Type B pancreatic cell (in vitro differentiated cells): Measurements from ENCODE around the gene UBE2F. TPM values are rescaled to one million over a fixed set of nuclear protein-coding genes. Genes with fewer than 3 reads are reported as not detected.
"Not testable (repeated sequence)": the region's sequence is repeated elsewhere in the genome, so short reads cannot be mapped to it uniquely, and the experiment has no call there.

Source experiments
- DNase-seq: peaks from one replicate; pipeline ENCODE4 v3.0.0; 2021; ENCODE audit warnings: mixed read lengths; ENCODE audit not compliant: unreplicated experiment; ENCODE audit errors: extremely low spot score
- H3K27ac Mint-ChIP-seq: 2 replicates; pipeline ENCODE4 v1.8.0; 2021; ENCODE audit warnings: mild to moderate bottlenecking, mixed read lengths
- H3K27me3 Mint-ChIP-seq: 2 replicates; pipeline ENCODE4 v1.8.0; 2021; ENCODE audit warnings: mixed read lengths
- H3K36me3 Mint-ChIP-seq: 2 replicates; pipeline ENCODE4 v1.8.0; 2021; ENCODE audit warnings: mixed read lengths
- H3K4me1 Mint-ChIP-seq: one replicate; pipeline ENCODE4 v1.8.0; 2021; ENCODE audit warnings: mixed read lengths; ENCODE audit not compliant: unreplicated experiment
- H3K4me3 Mint-ChIP-seq: 2 replicates; pipeline ENCODE4 v1.8.0; 2021; ENCODE audit warnings: mild to moderate bottlenecking, mixed read lengths
- H3K9me3 Mint-ChIP-seq: 2 replicates; pipeline ENCODE4 v1.8.0; 2021; ENCODE audit warnings: mixed read lengths
- CTCF ChIP-seq: fragments of 200-600 bp; sonication (generic); conservative IDR thresholded peaks from 2 replicates; pipeline ENCODE4 v1.5.0; 2021; ENCODE audit warnings: antibody characterized with exemption, mild to moderate bottlenecking
- total RNA-seq: library from RNA; stranded (reverse); gene quantifications from 2 replicates; pipeline ENCODE4 v1.2.1, GENCODE V29; 2021; ENCODE audit warnings: low replicate concordance

Gene UBE2F
- total RNA-seq, 1 donor from 2014 or later, result 43.1 TPM

DNA sequence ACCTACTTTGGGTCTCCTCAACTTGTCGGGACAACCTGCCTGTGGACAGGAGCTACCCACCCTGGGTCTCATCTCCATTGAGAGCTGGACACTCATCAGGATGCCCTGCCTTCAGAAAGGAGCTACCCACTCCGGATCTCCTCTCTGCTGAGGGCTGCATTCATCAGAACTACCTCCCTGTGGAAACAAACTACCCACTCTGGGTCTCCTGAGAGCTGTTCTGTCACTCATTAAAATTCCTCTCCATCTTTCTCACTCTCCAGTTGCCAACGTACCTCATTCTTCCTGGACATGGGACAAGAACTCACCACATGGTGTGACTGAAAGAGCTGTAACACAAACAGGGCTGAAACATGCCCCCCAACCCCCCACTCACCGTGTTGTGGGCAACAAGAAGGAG lies 22.5 kb upstream of the UBE2F start:
- Mint-ChIP-seq H3K4me3 (no peak overlapping the region), H3K4me1 (peaks cover 9% of the 10 kb centered on the region), H3K9me3 (peaks cover 13% of the 10 kb centered on the region), H3K27me3 (no peaks in the 10 kb centered on the region), H3K36me3 (no peaks in the 10 kb centered on the region), H3K27ac (no peak overlapping the region)
- DNase-seq, result no peak
- TF ChIP-seq CTCF, result no peak

DNA sequence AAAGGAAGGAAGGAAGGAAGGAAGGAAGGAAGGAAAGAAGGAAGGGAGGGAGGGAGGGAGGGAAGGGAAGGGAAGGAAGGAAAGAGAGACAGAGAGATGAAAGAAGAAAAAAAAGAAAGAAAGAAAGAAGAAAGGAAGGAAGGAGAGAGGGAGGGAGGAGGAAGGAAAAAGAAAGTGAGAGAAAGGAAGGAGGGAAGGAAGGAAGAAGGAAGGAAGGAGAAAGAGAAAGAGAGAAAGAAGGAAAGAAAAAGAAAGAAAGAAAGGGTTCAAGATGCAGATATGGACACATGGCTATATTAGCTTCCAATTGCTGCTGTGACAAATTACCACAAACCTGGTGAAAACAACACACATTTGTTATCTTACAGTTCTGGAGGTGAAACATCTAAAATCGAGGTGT lies 20.4 kb upstream of the UBE2F start:
- no peak for TF ChIP-seq CTCF
- Mint-ChIP-seq H3K4me1 (no peaks in the 10 kb centered on the region), H3K36me3 (no peaks in the 10 kb centered on the region), H3K4me3 (no peak overlapping the region), H3K9me3 (peaks cover 8% of the 10 kb centered on the region), H3K27me3 (no peaks in the 10 kb centered on the region), H3K27ac (no peak overlapping the region)
- no peak for DNase-seq

- H3K4me3 Mint-ChIP-seq, H3K9me3 Mint-ChIP-seq, H3K4me1 Mint-ChIP-seq, H3K27ac Mint-ChIP-seq, H3K36me3 Mint-ChIP-seq, DNase-seq: not testable (repeated sequence)
- peaks cover 24% of the 10 kb centered on the region for H3K27me3 Mint-ChIP-seq
Observed at GRCh38 chr2:237951354-237951753, 15.5 kb upstream of the UBE2F start.

DNA sequence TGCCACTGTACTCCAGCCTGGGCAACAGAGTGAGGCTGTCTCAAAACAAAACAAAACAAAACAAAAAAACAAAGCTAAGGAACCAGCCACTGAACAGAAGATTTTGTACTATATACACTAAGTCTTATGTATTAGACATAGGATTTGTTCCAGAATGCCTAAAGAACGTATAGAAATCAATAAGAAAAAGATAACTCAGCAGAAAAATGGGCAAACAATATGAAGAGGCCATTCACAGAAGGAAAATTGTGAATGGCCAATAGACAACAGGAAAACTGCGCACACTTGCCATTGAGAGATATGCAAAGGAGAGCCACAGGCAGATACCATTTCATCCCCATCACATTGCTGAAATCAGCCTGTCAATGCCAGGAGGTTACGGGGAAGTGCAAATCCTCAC lies 14.9 kb upstream of the UBE2F start:
- no peak overlapping the region for H3K4me3 Mint-ChIP-seq
- peaks cover 4% of the 10 kb centered on the region for H3K9me3 Mint-ChIP-seq
- no peaks in the 10 kb centered on the region for H3K36me3 Mint-ChIP-seq
- TF ChIP-seq CTCF, result no peak
- no peaks in the 10 kb centered on the region for H3K4me1 Mint-ChIP-seq
- no peak for DNase-seq
- H3K27me3 Mint-ChIP-seq, result peaks cover 27% of the 10 kb centered on the region
- no peak overlapping the region for H3K27ac Mint-ChIP-seq

DNA sequence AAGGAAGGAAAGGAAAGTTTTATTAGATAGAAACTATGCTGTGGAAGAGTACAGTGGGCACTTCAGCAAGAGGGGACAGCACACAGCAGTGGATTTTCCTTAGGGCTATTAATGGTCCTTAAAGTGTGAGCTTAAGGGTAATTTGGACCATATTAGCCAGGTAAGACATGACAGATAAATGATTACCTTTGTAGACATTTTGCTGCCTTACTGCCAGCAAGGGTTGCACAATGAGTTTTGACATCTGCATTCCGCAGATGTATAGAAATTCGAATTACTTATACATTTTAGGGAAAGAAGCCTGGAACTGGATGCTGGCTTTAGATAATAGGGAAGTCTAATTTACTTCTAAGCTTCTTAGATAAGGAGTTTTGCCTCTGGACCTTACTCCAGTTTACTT lies 14.0 kb upstream of the UBE2F start:
- H3K9me3 Mint-ChIP-seq, result no peaks in the 10 kb centered on the region
- H3K27me3 Mint-ChIP-seq, result peaks cover 37% of the 10 kb centered on the region
- no peak for TF ChIP-seq CTCF
- H3K36me3 Mint-ChIP-seq, result no peaks in the 10 kb centered on the region
- no peak for DNase-seq
- H3K4me1 Mint-ChIP-seq, result no peaks in the 10 kb centered on the region
- no peak overlapping the region for H3K27ac Mint-ChIP-seq
- H3K4me3 Mint-ChIP-seq, result no peak overlapping the region

DNA sequence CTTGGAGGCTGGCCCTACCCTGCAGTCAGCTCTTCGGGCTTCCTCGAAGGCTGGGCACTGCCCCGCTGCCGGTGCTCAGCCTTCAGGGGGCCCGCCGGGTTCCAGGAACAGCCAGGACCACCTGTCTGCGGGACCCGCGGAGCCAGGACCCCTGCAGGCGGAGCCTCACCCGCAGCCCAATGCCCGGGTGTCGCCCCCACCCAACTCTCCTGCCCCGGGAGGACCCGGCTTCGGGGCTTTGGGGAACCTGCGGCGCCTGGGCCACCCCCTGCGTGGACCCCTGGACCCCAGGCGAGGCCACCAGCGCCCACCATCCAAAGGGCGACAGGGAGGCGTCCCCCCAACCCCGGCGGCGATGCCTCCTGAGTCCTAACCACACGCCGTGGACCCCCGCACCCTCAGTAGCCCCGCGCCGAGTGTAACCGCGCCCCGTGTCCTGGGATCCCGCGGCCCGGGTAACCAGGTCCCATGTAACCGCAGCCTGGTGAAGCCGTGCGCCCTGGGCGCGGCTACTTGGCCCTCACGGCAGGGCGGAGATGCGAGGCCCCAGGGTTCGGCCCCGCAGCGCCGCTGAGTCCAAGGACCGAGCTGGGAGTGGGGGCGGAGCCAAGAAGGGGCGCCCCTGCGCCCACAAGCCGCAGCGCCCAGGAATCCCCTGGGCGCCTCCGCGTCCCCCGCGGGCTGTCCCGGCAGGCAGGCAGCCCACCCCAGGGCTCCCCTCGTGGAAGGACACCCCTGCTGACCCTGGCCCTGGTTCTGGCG lies 11.0 kb upstream of the UBE2F start:
- TF ChIP-seq CTCF, result no peak
- DNase-seq, result no peak
- Mint-ChIP-seq H3K4me1 (no peaks in the 10 kb centered on the region), H3K27ac (no peak overlapping the region), H3K36me3 (no peaks in the 10 kb centered on the region), H3K9me3 (no peaks in the 10 kb centered on the region), H3K4me3 (no peak overlapping the region), H3K27me3 (peaks cover 49% of the 10 kb centered on the region)
